MG63 (cell line): ENCODE data around the gene CLRN3. TPM values are rescaled to one million over a fixed set of nuclear protein-coding genes. Genes with fewer than 3 reads are reported as not detected.

ENCODE experiments used
- DNase-seq: peaks from one replicate; pipeline ENCODE4 v3.0.0-alpha.2; 2020
- H3K27me3 ChIP-seq: fragments of 250-450 bp; sonication (Bioruptor Pico); 2 replicates; pipeline ENCODE4 v1.5.1; 2020; ENCODE audit warnings: mild to moderate bottlenecking, moderate library complexity
- H3K36me3 ChIP-seq: fragments of 250-450 bp; sonication (Bioruptor Pico); 2 replicates; pipeline ENCODE4 v1.5.1; 2020; ENCODE audit warnings: mild to moderate bottlenecking, moderate library complexity
- H3K4me3 ChIP-seq: fragments of 250-450 bp; sonication (Bioruptor Pico); 2 replicates; pipeline ENCODE4 v1.5.1; 2020; ENCODE audit warnings: mild to moderate bottlenecking, moderate library complexity
- H3K9me3 ChIP-seq: fragments of 250-450 bp; sonication (Bioruptor Pico); 2 replicates; pipeline ENCODE4 v1.5.1; 2020; ENCODE audit warnings: mild to moderate bottlenecking, moderate library complexity
- total RNA-seq: library from RNA; depleted of rRNA; stranded (reverse); fragments of >200 nt; shearing (Covaris generic); gene quantifications from 2 replicates; pipeline ENCODE4 v1.2.3, GENCODE V29; 2014; ENCODE audit warnings: low replicate concordance

The CLRN3 gene
- total RNA-seq, 1 experiment from 2014 or later: not detected

- H3K4me3 ChIP-seq: no peak overlapping the region
- no peak for DNase-seq
- H3K36me3 ChIP-seq: no peaks in the 10 kb centered on the region
- H3K27me3 ChIP-seq: no peaks in the 10 kb centered on the region
- H3K9me3 ChIP-seq: no peaks in the 10 kb centered on the region
These were observed 5.0 kb downstream of the CLRN3 start for GRCh38 chr10:127887541-127888415.

- H3K36me3 ChIP-seq: no peaks in the 10 kb centered on the region
- no peaks in the 10 kb centered on the region for H3K9me3 ChIP-seq
- H3K4me3 ChIP-seq: no peak overlapping the region
- DNase-seq: no peak
- no peaks in the 10 kb centered on the region for H3K27me3 ChIP-seq
These were observed 6.2 kb downstream of the CLRN3 start for GRCh38 chr10:127886371-127887051.

- Histone ChIP-seq H3K36me3 (no peaks in the 10 kb centered on the region), H3K4me3 (no peak overlapping the region), H3K9me3 (no peaks in the 10 kb centered on the region), H3K27me3 (no peaks in the 10 kb centered on the region)
- no peak for DNase-seq
These were observed 8.2 kb downstream of the CLRN3 start for GRCh38 chr10:127884501-127884900.

GRCh38 chr10:127883516-127883915 is 9.2 kb downstream of the CLRN3 start:
- Histone ChIP-seq H3K36me3 (no peaks in the 10 kb centered on the region), H3K4me3 (no peak overlapping the region), H3K9me3 (no peaks in the 10 kb centered on the region), H3K27me3 (no peaks in the 10 kb centered on the region)
- DNase-seq: no peak

GRCh38 chr10:127882801-127883459 is 9.8 kb downstream of the CLRN3 start:
- Histone ChIP-seq H3K4me3 (no peak overlapping the region), H3K9me3 (no peaks in the 10 kb centered on the region)
- DNase-seq: no peak

GRCh38 chr10:127882391-127882790 is 10.3 kb downstream of the CLRN3 start:
- no peak overlapping the region for H3K4me3 ChIP-seq
- no peaks in the 10 kb centered on the region for H3K27me3 ChIP-seq
- H3K9me3 ChIP-seq: no peaks in the 10 kb centered on the region
- no peaks in the 10 kb centered on the region for H3K36me3 ChIP-seq
- no peak for DNase-seq

More at GRCh38 chr10:127882801-127883459, 9.8 kb downstream of the CLRN3 start:
- H3K36me3 ChIP-seq: no peaks in the 10 kb centered on the region
- H3K27me3 ChIP-seq: no peaks in the 10 kb centered on the region

GRCh38 chr10:127881262-127881661 is 11.5 kb downstream of the CLRN3 start:
- Histone ChIP-seq H3K9me3 (no peaks in the 10 kb centered on the region), H3K36me3 (no peaks in the 10 kb centered on the region), H3K4me3 (no peak overlapping the region)

GRCh38 chr10:127880557-127880956 is 12.2 kb downstream of the CLRN3 start:
- H3K36me3 ChIP-seq: no peaks in the 10 kb centered on the region
- no peak overlapping the region for H3K4me3 ChIP-seq
- H3K9me3 ChIP-seq: no peaks in the 10 kb centered on the region
- DNase-seq: no peak
- H3K27me3 ChIP-seq: no peaks in the 10 kb centered on the region

More at GRCh38 chr10:127881262-127881661, 11.5 kb downstream of the CLRN3 start:
- no peak for DNase-seq
- H3K27me3 ChIP-seq: no peaks in the 10 kb centered on the region

GRCh38 chr10:127878475-127879055 is 14.2 kb downstream of the CLRN3 start:
- H3K36me3 ChIP-seq: no peaks in the 10 kb centered on the region
- no peak overlapping the region for H3K4me3 ChIP-seq
- no peak for DNase-seq
- no peaks in the 10 kb centered on the region for H3K9me3 ChIP-seq
- no peaks in the 10 kb centered on the region for H3K27me3 ChIP-seq

- H3K9me3 ChIP-seq: no peaks in the 10 kb centered on the region
- no peak overlapping the region for H3K4me3 ChIP-seq
- DNase-seq: no peak
- H3K36me3 ChIP-seq: no peaks in the 10 kb centered on the region
- H3K27me3 ChIP-seq: no peaks in the 10 kb centered on the region
These were observed 15.0 kb downstream of the CLRN3 start for GRCh38 chr10:127877699-127878098.

- Histone ChIP-seq H3K27me3 (no peaks in the 10 kb centered on the region), H3K36me3 (no peaks in the 10 kb centered on the region), H3K9me3 (no peaks in the 10 kb centered on the region), H3K4me3 (no peak overlapping the region)
- DNase-seq: no peak
These were observed 15.6 kb downstream of the CLRN3 start for GRCh38 chr10:127877116-127877515.

GRCh38 chr10:127875916-127876315 is 16.8 kb downstream of the CLRN3 start:
- Histone ChIP-seq H3K36me3 (no peaks in the 10 kb centered on the region), H3K9me3 (no peaks in the 10 kb centered on the region), H3K4me3 (no peak overlapping the region), H3K27me3 (no peaks in the 10 kb centered on the region)
- DNase-seq: no peak

GRCh38 chr10:127875449-127875765 is 17.3 kb downstream of the CLRN3 start:
- no peak overlapping the region for H3K4me3 ChIP-seq
- H3K36me3 ChIP-seq: no peaks in the 10 kb centered on the region
- H3K9me3 ChIP-seq: no peaks in the 10 kb centered on the region
- H3K27me3 ChIP-seq: no peaks in the 10 kb centered on the region
- DNase-seq: no peak

- Histone ChIP-seq H3K27me3 (no peaks in the 10 kb centered on the region), H3K4me3 (no peak overlapping the region), H3K36me3 (no peaks in the 10 kb centered on the region), H3K9me3 (no peaks in the 10 kb centered on the region; the same call in 1 of the 2 replicates)
- no peak for DNase-seq
These were observed 17.9 kb downstream of the CLRN3 start for GRCh38 chr10:127874671-127875448.

GRCh38 chr10:127873901-127874470 is 18.8 kb downstream of the CLRN3 start:
- Histone ChIP-seq H3K4me3 (no peak overlapping the region), H3K27me3 (no peaks in the 10 kb centered on the region; the same call in 1 of the 2 replicates), H3K9me3 (peaks cover 7% of the 10 kb centered on the region), H3K36me3 (no peaks in the 10 kb centered on the region)
- no peak for DNase-seq
